ENCODE data around the gene HOXA11.
A peak's percentile ranks its signal among the peaks of the same experiment; 100 is the strongest.

The HOXA11 gene

DNA sequence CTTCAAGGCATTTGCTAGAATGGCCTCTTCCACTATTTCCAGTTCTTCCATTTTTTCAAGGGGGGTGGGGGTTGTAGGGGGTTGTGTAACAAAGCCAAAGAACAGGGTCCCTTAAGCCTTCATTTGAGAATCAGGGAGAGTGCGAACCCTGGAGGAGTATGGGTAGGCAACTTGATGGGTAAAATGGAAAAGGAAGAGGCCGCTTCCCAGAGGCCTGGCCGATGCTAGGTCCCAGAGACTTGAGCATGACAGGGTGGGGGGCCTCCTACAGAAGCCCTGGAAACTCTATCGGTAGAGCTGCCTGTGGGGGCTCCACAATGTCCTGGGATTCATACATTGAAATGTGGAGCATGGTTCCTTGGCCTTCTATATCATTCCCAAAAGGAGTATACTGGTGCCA is 24.0 kb upstream of the HOXA11 start:
- TF ChIP-seq GLIS3 (CRISPR knock-in tag; IDR thresholded peaks at IDR 0.05) (no peak), ZNF70 (CRISPR knock-in tag; IDR thresholded peaks at IDR 0.05) (no peak)
- ATAC-seq = no peak

GRCh38 chr7:27207348-27207985 is 22.4 kb upstream of the HOXA11 start:
- TF ChIP-seq TCF4 (CRISPR knock-in tag; IDR thresholded peaks at IDR 0.05; ENCODE audit: borderline replicate concordance) (no peak), POU6F1 (CRISPR knock-in tag; IDR thresholded peaks at IDR 0.05; ENCODE audit: borderline replicate concordance, low read depth) (no peak), TOX (CRISPR knock-in tag; IDR thresholded peaks at IDR 0.05; ENCODE audit: borderline replicate concordance) (no peak), ZNF565 (CRISPR knock-in tag; conservative IDR thresholded peaks at IDR 0.05; ENCODE audit: low read depth) (no peak), ZFP3 (CRISPR knock-in tag; IDR thresholded peaks at IDR 0.05) (no peak), ISL1 (CRISPR knock-in tag; IDR thresholded peaks at IDR 0.05) (no peak)
- ATAC-seq = no peak

DNA sequence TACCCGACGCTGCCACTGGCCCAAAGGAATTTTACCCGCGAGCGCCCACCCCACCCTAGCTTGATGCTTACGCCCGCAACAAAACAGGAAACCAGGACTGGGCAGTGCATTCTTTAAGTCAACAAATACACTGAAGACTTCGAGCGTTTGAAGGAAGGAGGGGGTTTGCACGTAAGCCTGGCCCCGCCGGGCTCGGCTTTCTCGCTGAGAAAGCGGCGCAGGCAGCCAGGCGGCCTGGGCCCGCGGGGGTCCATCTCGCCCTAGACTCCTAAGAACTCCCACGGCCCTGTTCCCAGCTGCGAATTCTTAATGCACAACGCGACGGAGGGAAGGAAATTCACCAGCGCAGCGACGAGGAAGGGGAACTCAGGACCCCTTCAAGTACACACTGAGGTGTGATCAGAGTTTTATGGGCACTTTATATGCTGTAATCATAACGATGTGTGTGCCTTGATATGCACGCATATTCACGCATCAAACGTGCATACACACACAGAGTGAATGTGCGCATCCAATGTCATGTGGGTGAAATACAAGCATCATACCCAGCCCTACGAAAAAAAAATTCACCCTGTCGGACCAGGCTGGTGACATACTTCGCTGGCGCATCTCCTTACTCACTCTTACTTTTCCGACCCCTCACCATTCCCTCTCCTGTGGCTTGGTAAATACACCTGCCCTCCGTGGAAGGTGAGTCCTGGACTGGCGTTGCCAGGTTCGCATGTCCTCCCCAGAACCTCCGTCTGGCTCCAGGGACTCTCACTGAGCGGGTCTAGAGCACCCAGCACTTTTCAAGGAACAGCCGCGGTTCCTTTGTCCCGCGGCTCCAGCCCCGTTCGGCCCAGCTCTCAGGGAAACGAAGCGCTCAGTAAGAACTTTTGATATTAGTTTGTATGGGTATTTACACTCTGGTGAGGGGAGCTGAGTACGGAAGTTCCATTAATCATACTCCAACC is 20.6 kb upstream of the HOXA11 start:
- no peak for TF ChIP-seq CREB5 (CRISPR knock-in tag; IDR thresholded peaks at IDR 0.05; ENCODE audit: low read depth)
- TF ChIP-seq RARB (CRISPR knock-in tag; IDR thresholded peaks at IDR 0.05) = no peak
- no peak for TF ChIP-seq ZFP30 (CRISPR knock-in tag; IDR thresholded peaks at IDR 0.05)
- no peak for TF ChIP-seq PPARA (CRISPR knock-in tag; IDR thresholded peaks at IDR 0.05; ENCODE audit: borderline replicate concordance)
- no peak for TF ChIP-seq POU6F1 (CRISPR knock-in tag; IDR thresholded peaks at IDR 0.05; ENCODE audit: borderline replicate concordance, low read depth)
- TF ChIP-seq, protein P1, sequence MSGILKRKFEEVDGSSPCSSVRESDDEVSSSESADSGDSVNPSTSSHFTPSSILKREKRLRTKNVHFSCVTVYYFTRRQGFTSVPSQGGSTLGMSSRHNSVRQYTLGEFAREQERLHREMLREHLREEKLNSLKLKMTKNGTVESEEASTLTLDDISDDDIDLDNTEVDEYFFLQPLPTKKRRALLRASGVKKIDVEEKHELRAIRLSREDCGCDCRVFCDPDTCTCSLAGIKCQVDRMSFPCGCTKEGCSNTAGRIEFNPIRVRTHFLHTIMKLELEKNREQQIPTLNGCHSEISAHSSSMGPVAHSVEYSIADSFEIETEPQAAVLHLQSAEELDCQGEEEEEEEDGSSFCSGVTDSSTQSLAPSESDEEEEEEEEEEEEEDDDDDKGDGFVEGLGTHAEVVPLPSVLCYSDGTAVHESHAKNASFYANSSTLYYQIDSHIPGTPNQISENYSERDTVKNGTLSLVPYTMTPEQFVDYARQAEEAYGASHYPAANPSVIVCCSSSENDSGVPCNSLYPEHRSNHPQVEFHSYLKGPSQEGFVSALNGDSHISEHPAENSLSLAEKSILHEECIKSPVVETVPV (CRISPR knock-in tag; IDR thresholded peaks at IDR 0.05) = no peak
- TF ChIP-seq OSR1 (CRISPR knock-in tag; IDR thresholded peaks at IDR 0.05) = no peak
- no peak for ATAC-seq

- ATAC-seq = peak; percentile 7; the same call in 2 of the 3 replicates
- TF ChIP-seq ESRRG (CRISPR knock-in tag; IDR thresholded peaks at IDR 0.05) (no peak), GLIS3 (CRISPR knock-in tag; IDR thresholded peaks at IDR 0.05) (no peak), ARNTL (CRISPR knock-in tag; IDR thresholded peaks at IDR 0.05; ENCODE audit: borderline replicate concordance, low read depth) (no peak), OSR1 (CRISPR knock-in tag; IDR thresholded peaks at IDR 0.05) (no peak), CREB5 (CRISPR knock-in tag; IDR thresholded peaks at IDR 0.05; ENCODE audit: low read depth) (no peak), POU6F1 (CRISPR knock-in tag; IDR thresholded peaks at IDR 0.05; ENCODE audit: borderline replicate concordance, low read depth) (no peak), PPARA (CRISPR knock-in tag; IDR thresholded peaks at IDR 0.05; ENCODE audit: borderline replicate concordance) (no peak), SNAI2 (CRISPR knock-in tag; IDR thresholded peaks at IDR 0.05) (no peak), TSHZ2 (CRISPR knock-in tag; IDR thresholded peaks at IDR 0.05) (no peak), ZNF565 (CRISPR knock-in tag; conservative IDR thresholded peaks at IDR 0.05; ENCODE audit: low read depth) (no peak)
- TF ChIP-seq, protein P2, sequence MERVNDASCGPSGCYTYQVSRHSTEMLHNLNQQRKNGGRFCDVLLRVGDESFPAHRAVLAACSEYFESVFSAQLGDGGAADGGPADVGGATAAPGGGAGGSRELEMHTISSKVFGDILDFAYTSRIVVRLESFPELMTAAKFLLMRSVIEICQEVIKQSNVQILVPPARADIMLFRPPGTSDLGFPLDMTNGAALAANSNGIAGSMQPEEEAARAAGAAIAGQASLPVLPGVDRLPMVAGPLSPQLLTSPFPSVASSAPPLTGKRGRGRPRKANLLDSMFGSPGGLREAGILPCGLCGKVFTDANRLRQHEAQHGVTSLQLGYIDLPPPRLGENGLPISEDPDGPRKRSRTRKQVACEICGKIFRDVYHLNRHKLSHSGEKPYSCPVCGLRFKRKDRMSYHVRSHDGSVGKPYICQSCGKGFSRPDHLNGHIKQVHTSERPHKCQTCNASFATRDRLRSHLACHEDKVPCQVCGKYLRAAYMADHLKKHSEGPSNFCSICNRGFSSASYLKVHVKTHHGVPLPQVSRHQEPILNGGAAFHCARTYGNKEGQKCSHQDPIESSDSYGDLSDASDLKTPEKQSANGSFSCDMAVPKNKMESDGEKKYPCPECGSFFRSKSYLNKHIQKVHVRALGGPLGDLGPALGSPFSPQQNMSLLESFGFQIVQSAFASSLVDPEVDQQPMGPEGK (CRISPR knock-in tag; IDR thresholded peaks at IDR 0.05; ENCODE audit: borderline replicate concordance) = no peak
Measured at GRCh38 chr7:27204851-27205322, 19.9 kb upstream of the HOXA11 start.

All from SK-N-SH treated with all-trans-retinoic acid at 6 μM for 48 hours (cell line).